Skeletal muscle tissue (tissue), 4 donors: ENCODE measurements around the gene DSTN. TPM values are rescaled to one million over a fixed set of nuclear protein-coding genes. Genes with fewer than 3 reads are reported as not detected.
A peak's percentile ranks its signal among the peaks of the same experiment; 100 is the strongest.

ENCODE experiments used
- H3K27ac ChIP-seq: one replicate; pipeline ENCODE4 v1.7.0; 2013; ENCODE audit warnings: mild to moderate bottlenecking, low read depth, low read length, inconsistent platforms
- H3K27me3 ChIP-seq, 3 donors: one replicate each; pipeline ENCODE4 v1.7.0; 2013; ENCODE audit warnings: low read length in 3 of 3; ENCODE audit not compliant: control insufficient read depth in 3 of 3, insufficient read depth in 3 of 3
- H3K36me3 ChIP-seq, 3 donors: one replicate each; pipeline ENCODE4 v1.7.0; 2013; ENCODE audit warnings: low read length in 3 of 3; ENCODE audit not compliant: control insufficient read depth in 3 of 3, insufficient read depth in 3 of 3
- H3K4me1 ChIP-seq, 3 donors: one replicate each; pipeline ENCODE4 v1.7.0; 2013; ENCODE audit warnings: low read length in 3 of 3, mild to moderate bottlenecking in 3 of 3; ENCODE audit not compliant: control insufficient read depth in 3 of 3, insufficient read depth in 3 of 3
- H3K4me3 ChIP-seq, 3 donors: one replicate each; pipeline ENCODE4 v1.7.0; 2013; ENCODE audit warnings: low read length in 3 of 3
- H3K9ac ChIP-seq, 3 donors: one replicate each; pipeline ENCODE4 v1.7.0; 2013; ENCODE audit warnings: low read length in 3 of 3, mild to moderate bottlenecking in 3 of 3, moderate library complexity in 2 of 3, low read depth in 1 of 3
- H3K9me3 ChIP-seq, 3 donors: one replicate each; pipeline ENCODE4 v1.7.0; 2013; ENCODE audit warnings: low read length in 3 of 3; ENCODE audit not compliant: control insufficient read depth in 3 of 3
- total RNA-seq: library from RNA; depleted of rRNA; stranded (reverse); fragments of >200 nt; gene quantifications from one replicate; pipeline ENCODE4 v1.2.3, GENCODE V29; 2014
- donor health status: Osteomylitis.

The DSTN gene
- total RNA-seq, 1 donor from 2014 or later, result 104 TPM

DNA sequence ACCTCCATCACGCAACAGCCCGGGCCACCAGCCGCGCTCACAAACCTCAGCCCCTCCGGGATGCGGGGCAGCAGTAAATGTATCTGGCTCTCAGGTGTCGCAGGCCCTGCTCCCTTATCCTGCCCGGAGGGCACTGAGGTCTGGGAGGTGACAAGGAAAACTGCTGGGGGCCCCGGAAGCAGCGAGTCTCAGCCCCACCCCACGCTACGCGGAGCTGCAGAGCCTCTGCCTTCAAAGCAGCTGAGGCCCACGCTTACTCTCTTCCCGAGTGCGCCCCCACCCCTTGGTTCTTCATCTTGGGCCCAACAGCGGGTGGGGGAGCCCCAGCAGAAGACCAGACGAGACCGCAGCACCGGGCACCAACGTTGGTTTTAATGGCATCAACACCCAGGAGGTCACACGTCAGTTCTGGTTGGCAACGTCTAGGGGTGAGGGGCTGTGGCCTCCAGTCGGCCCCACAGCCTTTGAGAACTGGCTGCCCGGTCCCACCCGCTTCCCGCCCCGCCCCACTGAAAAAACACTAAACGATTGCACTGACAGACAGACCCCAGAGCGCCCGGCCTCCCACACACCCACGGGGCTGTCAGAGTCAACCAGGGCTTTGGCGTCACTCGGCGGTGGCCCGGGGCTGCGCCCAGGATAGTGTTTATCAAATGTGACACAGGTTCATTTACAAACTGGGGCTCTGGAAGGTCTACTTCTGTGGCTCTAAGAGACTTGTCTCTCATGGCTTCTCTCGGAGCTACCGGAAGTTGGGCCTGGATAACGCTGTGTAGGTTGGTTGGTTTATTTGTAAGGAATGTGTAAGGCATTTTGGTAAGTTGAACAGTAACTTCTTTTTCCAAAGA lies 43.7 kb downstream of the DSTN start:
- no peaks in the 10 kb centered on the region for H3K9me3 ChIP-seq
- no peak overlapping the region for H3K4me3 ChIP-seq
- H3K27ac ChIP-seq, result peak overlapping the region; percentile 12
- H3K27me3 ChIP-seq, result no peaks in the 10 kb centered on the region
- H3K4me1 ChIP-seq, result peaks cover 18 to 40% (median 31%) of the 10 kb centered on the region in 3 donors
- H3K36me3 ChIP-seq, result peaks cover 15 to 22% (median 19%) of the 10 kb centered on the region in 3 donors
- H3K9ac ChIP-seq, result no peak overlapping the region

DNA sequence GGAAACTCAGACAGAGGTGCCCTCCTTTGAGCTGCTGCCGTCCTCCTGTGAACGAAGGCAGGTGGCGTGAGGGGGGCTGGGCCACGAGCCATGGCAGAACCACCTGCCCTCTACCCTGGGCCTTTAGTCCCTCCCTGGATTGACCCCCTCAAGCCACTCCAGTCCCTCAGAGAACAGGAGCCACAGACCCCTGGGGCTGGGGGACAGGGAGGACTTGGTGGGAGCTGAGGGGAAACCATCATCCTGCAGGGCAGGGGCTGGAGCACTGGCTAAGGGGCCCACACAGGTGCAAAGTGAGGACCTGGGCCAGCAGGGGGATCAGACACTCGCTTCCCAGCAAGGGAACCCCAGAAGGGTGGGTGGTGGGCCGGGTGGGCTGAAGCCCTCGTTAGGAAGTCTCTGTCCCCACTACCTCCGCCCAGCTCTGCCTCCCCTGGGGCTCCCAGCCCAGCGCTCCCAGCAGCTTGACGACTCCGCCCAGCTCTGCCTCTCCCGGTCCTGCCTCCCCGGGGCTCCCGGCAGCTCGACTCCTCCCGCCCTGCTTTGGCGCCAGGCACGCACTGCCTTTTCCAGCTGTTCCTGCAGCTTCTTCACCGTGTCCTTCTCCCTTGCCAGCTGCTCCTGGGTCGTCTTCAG lies 44.4 kb downstream of the DSTN start:
- H3K9me3 ChIP-seq, result no peaks in the 10 kb centered on the region
- H3K27me3 ChIP-seq, result no peaks in the 10 kb centered on the region
- H3K27ac ChIP-seq, result peak overlapping the region; percentile 12
- peak overlapping the region in 2 of 3 donors; percentile 14 to 33 for H3K9ac ChIP-seq
- peaks cover 18 to 40% (median 31%) of the 10 kb centered on the region in 3 donors for H3K4me1 ChIP-seq
- H3K36me3 ChIP-seq, result peaks cover 15 to 23% (median 18%) of the 10 kb centered on the region in 3 donors
- no peak overlapping the region for H3K4me3 ChIP-seq

DNA sequence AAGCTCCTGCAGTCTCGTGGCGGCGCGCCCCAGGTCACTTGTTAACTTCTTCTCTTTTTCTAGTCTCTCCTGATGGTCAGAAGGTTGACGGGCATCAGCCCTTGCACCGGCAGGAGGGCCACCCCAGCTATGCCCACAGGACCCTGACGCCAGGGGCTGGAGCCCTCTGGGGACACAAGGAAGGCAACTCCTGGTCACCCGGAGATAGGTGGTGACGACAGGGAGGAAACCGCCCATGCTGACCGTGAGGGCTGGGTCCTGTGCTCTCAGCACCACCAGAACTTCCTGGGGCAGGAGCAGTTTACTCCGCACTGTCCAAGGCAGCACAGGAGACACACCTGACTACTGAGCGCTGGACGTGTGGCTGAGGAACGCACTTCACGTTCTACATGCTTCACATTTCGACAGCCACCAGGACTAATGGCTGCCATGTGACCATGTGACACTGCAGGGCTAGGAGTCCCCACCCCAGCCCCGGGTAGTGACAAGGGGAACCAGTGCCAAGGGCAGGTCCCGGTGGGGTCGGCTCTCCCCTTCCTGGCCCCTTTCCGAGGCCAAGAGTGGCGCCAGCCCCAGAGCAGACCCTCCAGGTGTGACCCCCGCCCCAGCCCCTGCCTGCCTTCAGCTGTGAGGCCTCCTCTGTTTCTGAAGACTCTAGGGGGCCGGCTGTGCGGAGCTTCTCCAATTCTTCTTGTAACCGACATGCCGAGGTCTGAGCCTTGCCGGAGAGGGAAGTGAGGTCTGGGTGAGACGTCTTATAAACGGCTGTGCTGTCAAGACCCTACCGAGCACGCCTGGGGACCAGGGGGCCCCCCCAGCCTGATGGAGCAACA lies 45.2 kb downstream of the DSTN start:
- Histone ChIP-seq H3K4me1 (peaks cover 17 to 40% (median 31%) of the 10 kb centered on the region in 3 donors), H3K36me3 (peaks cover 18 to 30% (median 25%) of the 10 kb centered on the region in 3 donors), H3K9ac (peak overlapping the region in 2 of 3 donors; percentile 14 to 33), H3K27ac (no peak overlapping the region), H3K9me3 (no peaks in the 10 kb centered on the region), H3K4me3 (peak overlapping the region in 2 of 3 donors; percentile 19 to 22), H3K27me3 (no peaks in the 10 kb centered on the region)

DNA sequence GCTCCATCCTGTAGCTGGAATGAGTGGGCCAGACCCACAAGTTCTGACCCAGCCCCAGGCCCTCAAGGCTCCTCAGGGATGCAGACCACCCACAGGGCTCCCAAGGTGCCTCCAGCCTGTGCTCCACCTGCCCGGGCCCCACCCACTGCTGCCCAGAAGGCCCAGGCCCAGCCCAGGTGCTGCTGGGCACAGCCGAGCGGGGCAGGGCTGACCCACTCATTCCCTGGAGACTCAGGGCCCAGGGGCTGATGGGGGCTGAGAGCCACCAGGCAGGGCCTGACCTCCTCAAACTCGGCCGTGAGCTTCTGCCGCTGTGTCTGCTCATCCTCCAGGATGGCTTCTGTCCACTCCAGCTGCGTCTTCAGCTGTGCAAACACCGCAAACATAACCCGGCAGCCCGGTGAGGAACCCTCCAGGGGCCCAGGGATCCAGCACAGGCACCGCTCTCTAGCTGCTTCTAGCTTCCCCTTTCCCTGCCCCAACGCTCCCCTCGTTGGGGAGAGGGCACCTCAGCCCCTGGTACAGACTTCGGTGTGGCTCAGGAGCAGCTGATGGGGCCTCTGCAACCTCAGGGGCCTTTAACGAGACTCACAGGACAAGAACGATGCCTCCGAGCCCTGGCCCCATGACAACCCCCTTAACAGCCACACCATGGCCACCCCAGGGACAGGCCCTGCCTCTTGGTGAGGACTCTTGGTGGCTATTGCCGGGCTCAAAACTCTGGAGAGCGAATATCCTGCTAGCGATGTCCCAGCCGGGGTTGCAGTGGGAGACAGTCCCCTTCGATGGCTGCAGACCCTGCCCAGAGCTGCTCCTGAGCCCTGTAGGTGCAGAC lies 46.0 kb downstream of the DSTN start:
- Histone ChIP-seq H3K27ac (no peak overlapping the region), H3K4me3 (no peak overlapping the region), H3K9ac (no peak overlapping the region), H3K4me1 (peaks cover 15 to 35% (median 27%) of the 10 kb centered on the region in 3 donors), H3K27me3 (no peaks in the 10 kb centered on the region), H3K9me3 (no peaks in the 10 kb centered on the region), H3K36me3 (peaks cover 24 to 37% (median 30%) of the 10 kb centered on the region in 3 donors)

DNA sequence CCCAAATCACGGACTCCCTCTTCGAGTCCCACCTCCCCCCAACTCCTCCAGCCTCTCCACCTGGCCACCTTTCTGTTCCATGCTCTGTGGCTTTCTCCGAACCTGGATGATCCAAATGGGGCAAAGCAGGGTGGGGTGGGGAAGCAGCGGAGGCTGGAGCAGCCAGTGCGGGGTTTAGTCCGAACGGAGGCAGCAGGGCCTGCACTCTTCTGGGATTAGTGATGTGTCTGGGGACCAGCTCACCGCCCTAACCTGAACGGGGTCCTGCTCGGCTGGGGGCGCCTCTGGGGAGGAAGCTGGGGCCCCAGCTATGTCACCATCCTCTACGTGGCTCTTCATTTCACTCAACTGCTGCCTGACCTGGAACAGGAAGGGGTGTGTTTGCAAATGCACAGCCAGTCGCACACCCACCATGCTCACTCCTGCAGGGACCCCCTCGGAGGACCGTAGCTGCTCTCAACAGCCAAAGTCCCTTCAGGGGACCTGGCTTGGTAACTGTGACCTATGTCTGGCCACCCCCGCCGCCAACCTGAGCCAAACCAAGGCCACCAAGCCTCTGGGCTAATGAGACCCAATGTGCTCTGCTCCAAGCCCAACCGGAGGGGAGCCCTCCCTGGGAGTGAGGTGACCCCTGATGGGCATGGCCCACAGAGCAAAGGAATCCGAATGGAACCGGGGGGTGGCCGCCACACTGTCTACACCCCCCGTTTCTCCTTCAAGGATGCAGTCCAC lies 46.8 kb downstream of the DSTN start:
- no peak overlapping the region for H3K4me3 ChIP-seq
- peaks cover 9 to 28% (median 22%) of the 10 kb centered on the region in 3 donors for H3K4me1 ChIP-seq
- no peaks in the 10 kb centered on the region for H3K9me3 ChIP-seq
- H3K36me3 ChIP-seq, result peaks cover 32 to 43% (median 36%) of the 10 kb centered on the region in 3 donors
- no peak overlapping the region for H3K9ac ChIP-seq
- H3K27ac ChIP-seq, result no peak overlapping the region
- no peaks in the 10 kb centered on the region for H3K27me3 ChIP-seq

DNA sequence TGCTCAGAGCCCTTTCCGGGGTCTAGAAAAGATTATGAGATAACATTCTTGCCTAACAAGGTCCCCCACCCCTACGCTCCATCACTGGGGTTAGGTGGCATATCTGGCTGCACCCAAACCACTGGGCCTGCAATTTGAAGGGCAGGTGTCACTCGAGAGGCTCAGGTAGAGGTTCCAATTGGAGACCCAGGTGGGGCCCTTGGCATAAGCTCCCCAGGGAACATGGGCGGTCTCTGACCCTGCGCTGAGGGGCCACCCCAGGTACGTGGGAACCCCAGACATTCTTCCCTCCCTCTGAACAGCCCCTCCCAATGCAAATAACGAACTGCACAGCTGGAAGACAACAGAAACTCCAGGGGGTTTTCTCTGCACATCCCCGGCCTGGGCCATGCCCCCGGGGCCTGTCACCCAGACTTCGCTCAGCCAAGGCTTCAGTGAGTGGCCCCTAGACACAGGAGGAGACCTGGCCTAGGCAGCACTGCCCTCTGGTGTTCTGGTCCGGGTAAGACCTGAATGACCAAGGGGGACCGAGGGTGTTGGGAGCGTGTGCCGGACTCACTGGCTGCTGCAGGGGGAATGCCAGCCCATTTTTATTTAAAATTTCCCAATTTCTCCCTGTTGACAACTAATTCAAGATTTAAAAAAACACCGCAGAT lies 47.5 kb downstream of the DSTN start:
- peaks cover 36 to 49% (median 41%) of the 10 kb centered on the region in 3 donors for H3K36me3 ChIP-seq
- no peak overlapping the region for H3K9ac ChIP-seq
- H3K9me3 ChIP-seq, result no peaks in the 10 kb centered on the region
- H3K4me1 ChIP-seq, result peaks cover 9 to 21% (median 15%) of the 10 kb centered on the region in 3 donors
- no peaks in the 10 kb centered on the region for H3K27me3 ChIP-seq
- no peak overlapping the region for H3K27ac ChIP-seq
- no peak overlapping the region for H3K4me3 ChIP-seq

DNA sequence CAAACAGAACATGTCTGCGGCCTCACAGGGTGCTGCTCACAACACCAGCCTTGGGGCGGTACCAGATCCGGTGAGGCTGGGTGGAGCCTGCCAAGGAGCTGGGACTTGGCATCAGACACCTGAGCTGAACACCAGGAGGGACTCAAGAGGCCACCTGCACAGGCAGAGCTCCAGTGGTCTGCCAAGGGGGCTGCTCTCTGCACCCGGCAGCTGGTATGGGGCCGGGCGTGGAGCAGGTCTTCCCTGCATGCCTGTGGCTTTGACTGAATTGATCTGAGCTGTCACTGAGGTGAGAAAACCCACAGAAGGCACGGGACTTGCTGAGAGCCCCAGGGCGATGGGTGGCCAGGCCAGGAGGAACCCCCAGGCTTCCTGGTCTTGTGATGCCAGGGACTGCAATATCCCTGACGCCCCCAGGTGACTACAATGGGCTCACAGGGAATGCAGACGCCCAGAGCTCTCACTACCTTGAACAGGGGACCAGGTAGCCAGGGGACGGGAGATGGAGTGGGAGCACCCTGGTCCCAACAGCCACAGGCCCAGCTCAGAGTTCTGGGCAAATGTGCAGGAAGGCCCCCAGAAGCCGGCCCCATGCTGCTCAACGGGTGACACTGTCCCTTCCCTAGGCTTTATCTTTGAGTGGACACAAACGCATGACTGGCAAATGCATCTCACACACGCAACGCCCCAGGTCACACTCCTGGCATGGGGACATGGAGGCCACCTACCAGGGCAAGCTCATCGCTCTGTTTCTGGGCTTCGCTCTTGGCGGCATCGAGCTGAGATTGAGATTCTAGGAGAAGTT lies 48.2 kb downstream of the DSTN start:
- Histone ChIP-seq H3K4me1 (peaks cover 9 to 18% (median 11%) of the 10 kb centered on the region in 3 donors), H3K36me3 (peaks cover 41 to 55% (median 47%) of the 10 kb centered on the region in 3 donors), H3K9ac (no peak overlapping the region)

DNA sequence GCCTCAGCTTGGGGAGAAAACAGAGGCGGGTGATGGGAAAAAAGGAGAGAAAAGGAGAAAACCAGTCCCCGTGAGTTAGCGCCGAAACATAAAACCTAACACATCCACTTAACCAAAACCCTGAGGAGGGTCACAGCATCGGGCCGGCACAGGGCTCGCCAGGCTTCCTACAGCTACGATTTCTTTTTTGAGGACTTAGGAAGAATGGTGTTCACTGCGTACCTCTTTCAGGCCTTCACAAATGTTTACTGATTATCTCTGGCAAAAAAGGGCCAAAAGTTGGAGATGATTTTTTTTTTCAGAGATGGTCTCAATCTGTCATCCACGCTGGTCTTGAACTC lies 48.8 kb downstream of the DSTN start:
- H3K4me1 ChIP-seq, result peaks cover 9 to 18% (median 11%) of the 10 kb centered on the region in 3 donors
- H3K27me3 ChIP-seq, result no peaks in the 10 kb centered on the region
- H3K9me3 ChIP-seq, result no peaks in the 10 kb centered on the region
- peaks cover 46 to 59% (median 47%) of the 10 kb centered on the region in 3 donors for H3K36me3 ChIP-seq
- no peak overlapping the region for H3K4me3 ChIP-seq
- H3K9ac ChIP-seq, result no peak overlapping the region
- H3K27ac ChIP-seq, result no peak overlapping the region

More for the DNA sequence above, 48.2 kb downstream of the DSTN start:
- Histone ChIP-seq H3K9me3 (no peaks in the 10 kb centered on the region), H3K4me3 (no peak overlapping the region), H3K27me3 (no peaks in the 10 kb centered on the region), H3K27ac (no peak overlapping the region)
